SK-MEL-5 (cell line): ENCODE results near the gene CELF5. TPM values are rescaled to one million over a fixed set of nuclear protein-coding genes. Genes with fewer than 3 reads are reported as not detected.
A peak's percentile ranks its signal among the peaks of the same experiment; 100 is the strongest.

Experiments
- DNase-seq: peaks from one replicate; pipeline ENCODE4 v3.0.0-alpha.2; 2016; ENCODE audit warnings: low read depth, low spot score
- in situ Hi-C: cut with HindIII; loops from 2 replicates; pipeline ENCODE4 v1.10.0; 2016; ENCODE audit warnings: low sequenced_read_pairs, high pct_unique_total_duplicates, low pct_unique_long_range_greater_than_20kb
- total RNA-seq: library from RNA; depleted of rRNA; stranded (reverse); fragments of >200 nt; shearing (Covaris generic); gene quantifications from 2 replicates; pipeline ENCODE4 v1.2.3, GENCODE V29; 2014

Gene CELF5
- total RNA-seq, 1 experiment from 2014 or later = not detected

DNA sequence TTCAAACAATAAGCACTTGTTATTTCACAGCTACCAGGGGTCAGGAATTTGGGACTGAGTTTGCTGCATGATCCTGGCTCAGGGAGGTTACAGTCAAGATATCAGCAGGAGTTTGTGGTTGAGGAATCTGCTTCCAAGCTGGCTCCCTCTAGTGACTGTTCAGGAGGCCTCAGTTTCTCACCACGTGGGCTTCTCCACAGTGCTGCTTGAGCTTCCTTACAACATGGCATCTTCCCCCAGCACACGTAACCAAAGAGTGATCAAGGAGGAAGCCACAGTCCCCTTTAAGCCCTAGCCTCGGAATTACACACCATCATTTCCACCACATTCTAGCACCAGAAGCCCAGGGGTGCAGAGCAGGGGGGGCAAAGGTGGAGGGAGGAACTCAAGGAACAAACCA is 28.8 kb downstream of the CELF5 start:
- peak; percentile 28 for DNase-seq
- in situ Hi-C loops = no loop called here

DNA sequence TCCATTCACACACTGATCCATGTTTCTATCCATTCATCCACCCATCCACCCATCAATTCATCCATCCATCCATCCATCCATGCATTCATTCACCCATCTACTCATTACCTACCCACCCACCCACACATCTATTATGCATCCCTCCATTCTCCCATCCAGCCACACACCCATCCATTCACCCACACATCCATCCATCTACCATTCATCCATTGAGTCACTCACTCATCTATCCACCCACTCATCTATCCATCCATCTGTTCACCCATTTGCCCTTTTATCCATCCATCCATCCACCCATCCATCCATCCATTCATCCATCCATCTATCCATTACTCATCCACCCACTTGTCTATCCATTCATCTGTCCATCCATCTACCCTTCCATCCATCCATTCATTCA is 30.1 kb downstream of the CELF5 start:
- DNase-seq = no peak
- in situ Hi-C loops = no loop called here

DNA sequence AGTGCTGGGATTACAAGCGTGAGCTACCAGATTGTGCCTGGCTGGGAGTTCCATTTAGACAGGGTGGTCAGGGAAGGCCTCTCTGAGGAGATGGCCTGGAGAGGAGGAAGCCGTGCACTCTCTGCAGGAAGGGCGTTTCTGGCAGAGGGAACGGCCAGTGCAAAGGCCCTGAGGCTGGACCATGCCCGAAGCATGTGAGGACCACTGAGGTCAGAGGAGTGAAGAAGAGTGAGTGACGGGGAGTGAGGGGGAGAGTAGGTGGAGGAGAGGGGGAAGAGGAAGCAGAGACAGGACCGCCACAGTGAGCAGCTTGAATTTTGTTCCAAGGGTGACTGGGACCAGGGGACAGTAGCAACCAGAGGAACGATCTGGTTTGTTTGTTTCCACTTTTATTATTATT is 32.6 kb downstream of the CELF5 start:
- in situ Hi-C loops = no loop called here
- DNase-seq = no peak

DNA sequence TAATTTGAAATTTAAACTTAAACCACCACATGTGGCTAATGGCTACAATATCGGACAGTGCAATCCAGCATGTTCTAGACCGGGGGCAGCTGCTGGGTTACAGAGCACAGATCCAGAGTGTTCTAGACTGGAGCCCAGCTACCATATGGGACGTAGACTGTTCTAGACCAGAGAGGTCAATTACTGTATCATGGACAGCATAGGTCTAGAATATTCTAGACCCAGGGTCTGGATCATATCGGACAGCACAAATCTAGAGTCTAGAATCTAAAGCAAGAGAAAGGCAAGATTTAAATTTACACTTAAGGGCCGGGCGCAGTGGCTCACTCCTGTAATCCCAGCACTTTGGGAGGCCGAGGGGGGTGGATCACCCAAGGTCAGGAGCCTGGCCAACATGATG is 37.9 kb downstream of the CELF5 start:
- in situ Hi-C loops = no loop called here
- DNase-seq = no peak

DNA sequence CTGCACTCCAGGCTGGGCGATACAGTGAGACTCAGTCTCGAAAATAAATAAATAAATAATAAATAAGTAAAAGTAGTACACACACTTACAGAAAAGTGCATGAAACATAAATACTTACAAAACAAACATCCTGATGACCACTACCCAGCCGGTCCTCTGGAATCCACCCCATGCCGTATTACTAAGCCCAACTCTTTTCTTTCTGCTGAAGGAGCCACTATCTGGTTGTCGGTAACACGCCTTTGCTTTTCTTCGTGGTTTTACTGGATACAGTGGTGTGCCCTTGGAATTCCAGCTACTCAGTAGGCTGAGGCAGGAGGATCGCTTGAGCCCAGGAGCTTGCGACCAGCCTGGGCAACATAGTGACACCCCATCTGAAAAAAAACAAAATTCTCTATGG is 39.4 kb downstream of the CELF5 start:
- in situ Hi-C loops = no loop called here

DNA sequence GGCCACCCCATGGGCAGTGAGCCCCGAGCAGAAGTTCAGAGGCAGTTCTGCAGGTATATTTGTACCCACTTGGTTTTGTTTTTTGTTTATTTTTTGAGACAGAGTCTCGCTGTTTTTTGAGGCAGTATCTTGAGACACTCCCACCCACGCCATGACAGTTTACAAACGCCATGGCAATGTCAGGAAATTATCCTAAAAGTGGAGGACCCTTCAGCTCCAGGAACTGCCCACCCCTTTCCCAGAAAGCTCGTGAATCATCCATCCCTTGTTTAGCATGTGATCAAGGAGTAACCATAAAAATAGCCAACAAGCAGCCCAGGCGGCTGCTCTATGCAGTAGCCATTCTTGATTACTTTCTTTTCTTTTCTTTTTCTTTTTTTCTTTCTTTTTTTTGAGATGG is 41.0 kb downstream of the CELF5 start:
- in situ Hi-C loops = no loop called here
- DNase-seq = no peak

More for the DNA sequence above, 39.4 kb downstream of the CELF5 start:
- no peak for DNase-seq

DNA sequence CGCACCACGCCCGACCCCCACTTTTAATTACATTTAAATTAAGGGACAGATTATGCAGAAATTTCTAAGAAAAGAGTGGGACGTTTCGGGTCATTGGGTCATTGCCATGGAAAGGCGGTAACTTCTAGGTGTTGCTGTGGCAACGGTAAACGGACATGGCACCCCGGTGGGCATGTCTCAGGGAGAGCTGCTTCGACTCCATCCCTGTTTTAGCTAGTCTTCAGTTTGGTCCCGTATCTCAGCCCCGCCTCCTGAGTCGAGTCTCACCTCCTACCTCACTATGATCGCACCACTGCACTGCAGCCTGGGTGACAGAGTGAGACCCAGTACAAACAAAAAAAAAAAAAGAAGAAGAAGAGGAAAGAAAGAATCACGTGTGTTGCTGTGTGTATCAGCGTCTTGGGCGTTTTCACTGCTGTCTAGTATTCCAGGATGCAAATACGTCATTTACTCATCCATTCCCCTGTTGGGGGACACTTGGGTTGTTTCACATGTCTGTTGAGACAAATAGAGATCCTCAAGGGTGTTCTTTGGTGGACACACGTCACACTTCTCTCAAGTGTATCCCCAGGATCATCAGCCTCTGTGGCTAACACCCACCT is 41.7 kb downstream of the CELF5 start:
- in situ Hi-C loops = no loop called here
- DNase-seq = no peak

DNA sequence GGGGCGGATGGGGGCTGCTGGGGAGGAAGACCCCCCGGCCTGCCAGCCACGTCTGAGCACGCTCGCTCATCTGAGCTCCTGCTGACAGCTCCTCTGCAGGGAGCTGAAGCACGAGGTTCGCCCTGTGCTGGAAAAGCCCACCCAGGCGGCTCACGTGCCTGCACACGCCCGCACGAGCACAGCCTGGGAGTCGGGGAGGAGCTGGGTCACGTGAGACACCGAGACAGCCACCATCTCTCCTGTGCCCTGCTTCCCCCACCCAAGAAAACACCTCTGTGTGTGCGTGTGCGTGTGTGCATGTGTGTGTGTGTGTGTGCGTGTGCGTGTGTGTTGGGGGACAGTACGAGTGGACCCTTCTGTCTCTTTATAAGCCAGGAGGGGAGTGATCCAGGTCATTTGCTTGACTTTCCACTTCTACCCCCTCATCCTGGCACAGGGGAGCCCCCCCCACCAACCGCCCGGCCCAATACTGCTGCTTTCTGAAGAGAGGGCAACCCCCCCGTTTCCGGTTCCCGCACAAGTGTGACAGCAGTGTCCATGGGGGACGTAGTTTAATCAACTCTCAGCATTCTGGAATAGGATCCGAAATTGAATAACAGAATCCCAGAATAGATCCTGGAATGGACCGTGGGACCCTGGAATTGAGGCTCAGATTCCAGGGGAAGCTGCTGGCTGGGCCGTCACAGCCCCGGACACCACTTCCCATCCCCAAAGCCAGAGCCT is 42.5 kb downstream of the CELF5 start:
- no peak for DNase-seq
- in situ Hi-C loops = no loop called here

DNA sequence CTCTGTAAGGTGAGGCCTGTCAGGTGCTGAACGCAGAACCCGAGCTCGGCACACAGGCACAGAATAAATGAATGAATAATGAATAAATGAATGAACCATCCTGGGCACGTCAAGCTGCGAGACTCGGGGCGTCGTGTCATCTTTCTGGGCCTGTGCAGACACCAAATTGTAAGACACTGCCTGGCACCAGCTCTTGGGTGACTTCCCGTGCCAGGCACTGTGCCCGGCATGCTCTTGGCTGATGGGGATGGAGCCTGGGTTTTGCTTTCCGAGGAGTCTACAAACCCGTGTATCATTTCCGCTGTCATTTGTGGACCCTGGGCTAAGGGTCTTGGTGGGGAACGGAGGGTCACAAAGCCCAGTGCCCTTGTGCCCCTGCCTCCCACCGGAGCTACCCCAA is 43.9 kb downstream of the CELF5 start:
- DNase-seq = no peak
- in situ Hi-C loops = no loop called here

DNA sequence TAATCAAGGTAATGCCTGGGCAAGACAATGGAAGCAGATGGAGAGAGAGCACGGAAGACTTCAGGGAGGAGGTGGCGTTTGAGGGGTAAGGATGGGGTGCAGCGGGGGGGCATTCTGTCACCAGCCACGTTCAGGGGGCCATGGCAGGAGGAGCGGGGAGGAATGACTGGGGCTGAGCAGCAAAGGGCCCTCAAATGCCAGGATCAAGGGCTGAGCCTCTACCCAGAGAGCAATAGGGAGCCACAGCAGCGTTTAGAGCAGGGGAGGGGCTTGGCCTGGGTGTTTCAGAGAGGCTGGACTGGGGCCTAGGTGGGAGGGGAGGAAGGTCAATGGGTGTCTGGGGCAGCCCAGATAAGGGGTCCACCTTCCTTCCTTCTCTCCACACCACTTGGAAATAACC is 44.3 kb downstream of the CELF5 start:
- in situ Hi-C loops = no loop called here
- no peak for DNase-seq

DNA sequence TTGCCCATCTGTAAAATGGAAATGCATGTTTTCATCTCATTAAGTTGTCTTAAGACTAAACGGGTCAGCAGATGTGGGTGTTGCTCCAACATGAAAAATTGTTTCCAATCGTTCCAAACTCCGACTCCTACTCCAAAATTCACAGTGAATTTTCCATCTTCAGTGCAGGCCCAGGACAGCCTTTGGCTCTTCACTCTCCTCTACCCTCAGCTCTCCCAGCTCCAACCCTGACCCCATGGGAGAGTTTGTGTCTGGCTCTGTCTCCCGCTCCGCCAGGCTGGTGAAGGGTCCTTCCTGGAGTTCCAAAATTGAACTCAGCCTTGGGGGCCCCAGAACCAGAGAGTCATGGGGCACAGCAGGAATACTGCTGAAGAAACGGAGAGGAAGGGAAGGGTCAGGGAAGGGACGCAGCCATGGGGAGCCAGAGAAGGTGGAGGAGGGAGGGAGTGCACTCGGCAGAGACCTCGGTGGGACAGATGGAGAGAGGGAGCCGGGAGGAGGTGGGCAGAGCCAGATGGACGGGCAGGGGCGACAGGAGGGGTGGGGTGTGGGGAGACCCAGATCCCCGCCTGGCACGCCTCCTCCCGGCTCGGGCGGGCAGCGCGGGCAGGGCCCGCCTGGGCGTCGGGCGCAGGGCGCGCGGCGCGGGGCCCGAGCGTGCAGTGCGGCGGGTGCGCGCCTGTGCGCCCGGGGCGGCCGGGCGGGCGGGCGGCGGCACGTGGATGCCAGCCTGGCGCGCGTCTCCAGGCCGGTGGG is 45.6 kb downstream of the CELF5 start:
- in situ Hi-C loops = no loop called here
- DNase-seq = no peak

DNA sequence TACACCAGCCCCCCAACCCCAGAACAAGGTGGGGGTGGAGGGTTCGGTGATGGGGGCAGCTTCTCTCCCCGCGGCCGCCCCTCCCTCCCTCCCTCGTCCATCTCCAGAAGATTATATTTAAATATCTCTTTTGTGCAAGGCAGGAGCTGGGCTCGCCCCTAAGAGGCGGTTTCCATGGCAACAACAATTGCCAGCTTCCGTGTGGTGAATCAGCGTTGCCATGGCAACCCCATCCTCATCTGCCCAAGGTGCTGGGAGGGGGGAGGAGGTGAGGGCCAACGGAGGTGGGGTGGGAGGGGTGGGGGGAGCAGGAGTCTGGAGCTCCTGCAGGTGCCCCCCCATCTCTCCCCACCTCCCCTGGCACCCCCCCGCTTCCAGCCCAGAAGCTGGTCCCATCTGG is 46.4 kb downstream of the CELF5 start:
- in situ Hi-C loops = no loop called here
- peak; percentile 45 for DNase-seq

DNA sequence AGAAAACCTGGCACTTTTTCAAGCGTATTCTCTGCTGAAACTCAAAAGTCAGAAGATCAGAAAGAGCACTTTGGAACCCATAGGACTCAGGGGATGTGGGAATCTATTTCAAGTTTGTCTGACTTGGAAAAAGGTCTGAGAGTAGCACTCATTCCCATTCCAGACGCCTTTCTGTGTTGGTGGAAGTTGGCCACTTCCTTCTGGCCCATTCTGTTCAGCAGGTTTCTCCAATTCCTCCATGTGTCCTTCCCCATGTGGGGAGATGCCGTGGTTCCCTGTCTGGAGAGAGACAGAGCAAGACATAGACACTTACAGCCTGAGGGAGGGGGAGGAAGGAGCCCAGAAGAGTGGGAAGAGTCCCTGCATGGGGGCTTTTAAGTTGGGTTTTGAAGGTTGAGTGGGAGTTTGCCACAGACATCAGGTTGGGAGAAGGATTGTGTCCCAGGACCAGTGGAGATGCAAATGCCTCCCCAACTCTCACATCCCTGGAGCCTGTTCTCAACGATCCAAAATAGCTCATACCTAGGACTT is 48.0 kb downstream of the CELF5 start:
- in situ Hi-C loops = no loop called here
- no peak for DNase-seq

DNA sequence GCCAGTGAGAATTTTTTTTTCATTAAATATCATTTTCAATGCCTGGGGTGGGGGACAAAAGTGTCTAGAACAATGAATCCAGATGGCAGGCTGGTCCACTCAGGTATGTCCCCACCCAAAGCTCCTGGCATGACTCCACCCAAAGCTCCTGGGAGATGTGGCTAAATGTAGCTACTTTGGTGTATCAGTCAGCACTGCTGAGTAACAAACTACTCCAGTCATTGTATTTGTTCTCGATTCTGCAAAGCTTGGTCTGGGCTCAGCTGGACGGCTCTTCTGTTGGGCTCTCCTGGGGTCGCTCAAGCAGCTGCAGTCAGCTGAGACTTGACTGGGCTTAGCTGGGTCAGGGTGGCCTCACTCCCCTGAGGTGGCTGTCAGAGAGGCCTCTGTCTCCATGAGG is 48.5 kb downstream of the CELF5 start:
- DNase-seq = no peak
- in situ Hi-C loops = no loop called here

DNA sequence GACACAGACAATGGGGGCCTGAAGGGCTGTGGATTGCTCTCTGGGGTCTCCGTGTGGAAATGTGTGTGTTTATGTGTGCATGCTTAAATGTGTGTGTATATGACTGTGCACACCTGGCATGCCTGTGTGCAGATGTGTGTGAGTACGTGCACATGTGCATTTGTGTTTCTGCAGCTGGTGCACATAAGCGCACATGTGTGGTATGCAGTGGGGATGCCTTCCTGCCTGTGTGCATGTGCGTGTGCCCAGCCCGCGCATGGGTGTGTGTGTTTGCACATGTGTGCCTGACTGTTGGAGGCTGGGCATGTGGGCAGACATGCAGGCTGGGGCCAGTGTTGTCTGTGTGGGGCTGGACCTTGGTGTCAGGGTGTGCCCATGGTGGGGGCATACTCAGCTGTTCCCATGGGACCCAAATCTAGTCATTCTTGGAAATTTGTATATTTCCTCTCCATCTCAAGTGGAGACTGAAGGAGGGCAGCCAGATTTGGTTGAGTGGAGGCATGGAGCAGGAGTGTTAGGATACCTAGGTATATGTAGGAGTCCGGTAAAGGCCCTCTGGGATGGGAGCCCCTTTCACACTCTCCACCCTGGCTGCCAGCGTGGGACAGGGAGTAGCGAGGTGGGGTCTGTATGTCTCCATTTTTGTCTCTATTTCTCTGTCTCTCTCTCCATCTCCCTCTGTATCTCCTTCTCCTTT is 49.9 kb downstream of the CELF5 start:
- in situ Hi-C loops = no loop called here

DNA sequence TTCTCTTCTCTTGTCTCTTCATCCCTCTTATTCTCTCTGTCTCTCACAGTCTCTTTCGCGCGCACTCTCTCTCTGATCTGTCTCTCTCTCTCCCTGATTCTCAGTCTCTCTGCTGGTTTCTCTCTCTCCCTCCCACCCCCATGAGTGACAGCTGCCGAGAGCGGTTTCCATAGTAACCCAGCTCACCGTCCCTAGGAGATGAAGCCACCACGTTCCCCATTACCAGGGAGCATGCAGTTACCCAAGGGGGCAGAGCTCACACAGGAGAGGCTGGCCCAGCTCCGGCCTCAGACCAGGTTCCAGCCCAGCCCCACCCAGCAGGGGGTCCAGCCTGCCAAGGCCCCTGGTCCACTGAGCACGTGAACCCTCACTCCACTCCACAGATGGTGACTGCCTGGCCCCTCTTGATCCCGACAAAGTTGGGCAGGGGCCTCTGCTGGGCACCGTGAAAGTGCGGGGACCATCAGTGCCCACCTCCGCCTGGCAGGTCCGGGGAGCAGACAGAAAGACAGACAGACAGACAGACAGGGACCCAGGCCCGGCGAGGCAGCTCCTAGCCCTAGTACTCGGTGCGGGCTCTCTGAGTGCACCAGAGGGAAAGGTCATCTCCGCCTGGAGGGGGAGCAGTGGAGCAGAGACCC is 50.6 kb downstream of the CELF5 start:
- in situ Hi-C loops = no loop called here
- DNase-seq = peak; percentile 32

More for the DNA sequence above, 49.9 kb downstream of the CELF5 start:
- no peak for DNase-seq

DNA sequence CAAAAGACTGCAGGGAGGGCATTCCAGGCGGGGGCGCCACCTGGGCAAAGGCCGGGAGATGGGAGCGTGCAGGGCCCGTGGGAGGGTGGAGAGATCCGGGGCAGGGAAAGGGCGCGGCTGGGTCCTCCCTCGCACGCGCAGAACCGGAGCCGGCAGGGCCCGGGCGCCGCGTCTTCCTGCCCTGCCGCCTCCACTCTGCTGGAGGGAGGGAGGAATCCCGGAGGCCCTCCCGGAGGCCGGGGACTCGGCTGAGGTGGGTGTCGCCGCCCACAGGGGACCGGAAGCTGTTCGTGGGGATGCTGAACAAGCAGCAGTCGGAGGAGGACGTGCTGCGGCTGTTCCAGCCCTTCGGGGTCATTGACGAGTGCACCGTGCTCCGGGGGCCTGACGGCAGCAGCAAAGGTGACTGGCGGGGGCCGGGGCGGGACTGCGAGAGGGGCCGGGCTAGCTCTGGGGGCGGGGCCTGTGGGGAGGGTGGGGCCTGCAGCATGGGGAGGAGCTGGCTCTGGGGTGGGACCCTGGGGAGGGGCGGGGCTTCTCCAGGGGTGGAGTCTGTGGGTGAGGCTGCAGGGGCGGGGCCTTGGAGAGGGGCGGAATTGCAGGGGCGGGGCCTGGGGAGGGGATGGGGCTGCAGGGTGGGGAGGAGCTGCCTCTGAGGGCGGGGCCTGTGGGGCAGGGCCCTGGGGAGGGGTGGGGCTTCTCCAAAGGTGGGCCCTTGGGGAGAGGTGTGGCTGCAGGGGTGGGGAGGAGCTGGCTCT is 51.3 kb downstream of the CELF5 start:
- in situ Hi-C loops = no loop called here
- DNase-seq = peak; percentile 88
